DMS 273 (cell line): ENCODE results near the gene SEPHS1.
"Not testable (repeated sequence)": the region's sequence is repeated elsewhere in the genome, so short reads cannot be mapped to it uniquely, and the experiment has no call there.

Experiments
- DNase-seq: peaks from one replicate; lab custom pipeline; 2025; ENCODE audit not compliant: unreplicated experiment; lab: John Stamatoyannopoulos, UW

SEPHS1 gene

DNA sequence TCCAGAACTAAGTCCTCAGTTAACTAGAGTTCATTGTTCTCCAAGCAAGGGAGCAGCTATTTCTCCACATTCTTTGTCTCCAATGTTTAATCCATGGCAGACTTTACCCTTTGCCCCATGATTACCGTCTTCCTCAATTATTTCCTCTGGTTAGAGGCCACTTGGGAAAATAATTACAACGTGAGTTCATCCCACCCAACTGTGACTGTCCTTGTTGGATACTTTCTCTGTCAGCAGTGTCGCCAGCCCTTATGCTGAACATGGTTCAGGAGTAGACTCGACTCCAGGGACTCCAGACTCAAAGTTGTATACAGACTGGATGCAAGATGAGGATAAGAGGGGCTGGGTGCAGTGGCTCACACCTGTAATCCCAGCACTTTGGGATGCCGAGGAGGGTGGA lies 17.1 kb upstream of the SEPHS1 start:
- DNase-seq, result no peak

DNA sequence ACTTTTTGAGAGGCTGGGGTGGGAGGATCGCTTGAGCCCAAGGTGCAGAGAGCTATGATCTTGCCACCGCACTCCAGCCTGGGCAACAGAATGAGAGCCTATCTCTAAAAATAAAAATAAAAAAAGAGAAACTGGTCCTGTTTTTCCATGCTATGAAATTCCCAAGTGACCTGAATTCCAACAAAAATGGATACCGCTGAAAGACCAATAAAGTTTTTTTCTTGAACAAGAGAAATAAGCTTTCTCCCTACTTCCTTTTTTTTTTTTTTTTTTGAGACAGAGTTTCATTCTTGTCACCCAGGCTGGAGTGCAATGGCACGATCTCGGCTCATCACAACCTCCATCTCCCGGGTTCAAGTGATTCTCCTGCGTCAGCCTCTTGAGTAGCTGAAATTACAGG lies 12.5 kb upstream of the SEPHS1 start:
- DNase-seq, result no peak

DNA sequence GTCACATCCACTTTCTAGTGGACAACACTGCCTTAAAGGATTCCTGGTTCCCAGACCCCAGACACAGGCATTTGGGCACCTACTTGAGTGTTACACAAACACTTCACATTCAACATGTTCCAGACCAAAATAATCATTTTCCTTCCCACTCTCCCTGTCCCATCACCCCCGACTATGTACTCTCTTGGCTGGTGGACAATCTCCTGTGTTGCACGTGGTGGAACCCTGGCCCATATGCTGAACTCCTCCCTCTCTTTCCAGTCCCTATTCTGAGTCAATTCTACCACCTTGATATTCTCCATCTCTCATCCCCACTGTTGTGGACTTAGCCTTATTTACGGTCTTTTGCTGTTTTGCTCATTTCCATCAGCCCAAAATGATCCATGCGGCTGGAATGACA lies 8.3 kb upstream of the SEPHS1 start:
- no peak for DNase-seq

DNA sequence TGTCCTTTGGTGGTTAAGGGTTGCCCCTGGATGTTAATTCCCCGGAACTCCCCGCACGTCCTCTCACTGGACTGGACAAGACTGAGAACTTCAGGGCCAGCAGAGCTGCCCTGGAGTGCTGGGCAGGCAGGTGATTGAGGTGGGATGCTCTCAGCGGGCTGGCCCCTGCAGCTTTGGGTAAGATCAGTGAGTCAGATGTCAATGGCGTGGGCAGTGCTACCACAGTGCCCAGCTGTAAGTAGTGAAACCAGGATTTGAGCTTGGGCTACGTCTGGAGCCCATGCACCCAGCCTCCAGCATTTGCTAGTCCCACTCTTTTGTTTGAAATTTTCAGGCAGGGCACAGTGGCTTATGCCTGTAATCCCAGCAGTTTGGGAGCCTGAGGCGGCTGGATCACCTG lies 6.7 kb upstream of the SEPHS1 start:
- DNase-seq, result no peak

DNA sequence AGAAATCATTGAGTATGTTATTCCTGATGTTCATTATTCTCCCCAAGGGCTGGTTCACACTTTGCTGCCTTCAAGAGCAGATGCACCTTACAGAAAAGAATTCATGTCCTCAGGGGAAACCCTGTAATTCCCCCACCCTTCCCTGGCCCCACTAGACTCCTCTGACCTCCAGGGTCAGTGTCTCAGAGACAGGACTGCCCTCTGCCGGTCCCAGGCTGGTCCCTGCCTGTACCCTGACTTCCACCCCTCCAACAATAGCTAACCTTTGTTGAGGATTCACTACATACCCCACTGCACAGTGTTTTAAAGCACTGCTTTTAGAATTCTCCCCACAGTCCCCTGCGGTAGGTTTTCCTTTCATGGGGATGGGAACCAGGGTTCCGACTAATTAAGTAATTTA lies 4.4 kb upstream of the SEPHS1 start:
- DNase-seq, result no peak

DNA sequence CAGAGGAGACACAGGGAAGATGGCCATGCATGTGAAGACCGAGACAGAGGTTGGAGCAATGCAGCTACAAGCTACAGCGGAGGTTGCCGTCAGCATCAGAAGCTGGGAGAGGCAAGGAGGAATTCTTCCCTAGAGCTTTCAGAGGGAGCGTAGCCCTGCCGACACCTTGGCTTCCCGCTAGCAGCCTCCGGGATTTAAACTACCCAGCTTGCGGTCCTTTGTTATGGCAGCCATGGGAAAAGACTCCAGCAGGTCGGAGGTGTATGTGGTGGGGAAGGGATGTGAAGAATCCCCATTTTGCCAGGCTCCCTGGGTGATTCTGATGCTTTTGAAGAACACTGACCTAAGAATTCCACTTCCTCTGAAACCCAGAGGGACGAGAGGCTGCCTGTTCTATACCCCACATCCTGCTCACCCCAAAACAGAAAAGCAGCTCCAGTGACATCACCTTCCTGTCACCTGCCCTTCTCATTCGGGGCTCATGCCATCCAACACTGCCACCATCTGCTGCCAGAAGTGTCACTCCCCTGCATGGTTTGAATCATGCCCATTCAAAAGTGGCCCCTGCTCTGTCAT lies 3.3 kb upstream of the SEPHS1 start:
- no peak for DNase-seq

DNA sequence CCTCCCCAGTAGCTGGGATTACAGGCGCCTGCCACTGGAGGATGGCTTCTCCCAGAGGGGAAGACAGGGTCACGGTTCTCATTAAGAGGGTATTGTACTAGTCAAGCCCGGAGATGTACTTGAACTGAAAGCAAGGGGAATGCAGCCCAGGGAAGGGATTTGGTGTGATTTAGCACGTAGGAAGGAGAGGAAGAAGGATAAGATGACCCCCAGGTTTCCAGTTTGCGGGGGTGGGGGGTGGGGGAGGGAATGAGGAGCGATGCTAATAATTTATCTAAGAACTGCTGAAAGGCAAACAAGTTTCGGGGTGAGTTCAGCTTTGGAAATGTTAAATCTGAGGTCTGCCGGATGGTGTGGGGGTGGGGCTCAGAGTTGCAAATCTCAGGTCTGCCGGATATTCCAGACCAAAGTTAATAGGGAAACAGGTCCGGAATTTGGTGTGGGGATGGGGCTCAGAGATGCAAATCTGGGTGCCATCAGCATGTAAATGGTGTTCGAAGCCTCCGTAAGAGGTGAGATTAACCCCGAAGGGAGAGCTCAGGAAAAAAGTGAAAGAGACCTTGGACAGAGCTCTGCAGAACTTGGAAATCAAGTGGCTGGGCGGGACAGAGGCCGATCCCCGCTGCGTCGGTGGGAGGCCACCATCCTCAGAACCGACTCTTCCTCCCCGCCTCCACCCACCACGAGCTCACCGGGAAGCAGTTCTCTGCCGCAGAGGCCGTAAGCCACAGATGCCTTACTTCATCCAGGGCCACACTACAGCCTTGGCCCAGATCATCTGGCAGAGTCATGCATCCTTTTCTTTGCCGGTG lies 1.6 kb upstream of the SEPHS1 start:
- no peak for DNase-seq

DNA sequence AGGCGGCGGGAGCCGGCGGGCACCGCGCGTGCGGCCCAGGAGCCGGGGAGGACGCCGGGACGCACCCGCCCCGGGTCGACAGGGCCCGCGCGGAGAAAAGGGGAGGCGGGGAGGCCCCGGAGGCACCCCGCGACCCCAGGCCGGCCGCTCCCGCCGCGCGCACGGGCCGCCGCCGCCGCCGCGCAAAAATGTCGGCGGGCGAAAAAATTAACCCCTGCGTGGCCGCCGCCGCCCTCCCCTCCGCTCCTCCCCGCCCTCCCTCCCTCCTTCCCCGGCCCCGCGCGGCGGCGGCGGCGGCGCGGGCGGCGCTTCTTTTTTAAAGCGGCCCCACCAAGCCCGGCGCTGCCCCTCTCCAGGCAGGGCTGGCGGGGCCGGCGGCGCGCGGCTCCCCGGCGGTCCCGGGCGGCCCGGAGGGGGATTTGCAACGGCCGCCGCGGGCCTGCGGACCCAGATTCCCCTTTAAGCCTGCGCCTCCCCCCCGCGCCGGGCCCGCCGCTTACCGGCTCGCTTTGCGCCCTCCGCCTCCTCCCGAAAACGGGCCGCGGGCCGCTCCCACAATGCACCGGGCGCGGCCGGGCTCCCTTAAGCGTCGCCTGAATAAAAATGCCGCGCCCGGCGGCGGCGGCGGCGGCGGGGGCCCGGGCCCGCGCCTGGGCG lies 465 bp downstream of the SEPHS1 start:
- peak; percentile 92 for DNase-seq

DNA sequence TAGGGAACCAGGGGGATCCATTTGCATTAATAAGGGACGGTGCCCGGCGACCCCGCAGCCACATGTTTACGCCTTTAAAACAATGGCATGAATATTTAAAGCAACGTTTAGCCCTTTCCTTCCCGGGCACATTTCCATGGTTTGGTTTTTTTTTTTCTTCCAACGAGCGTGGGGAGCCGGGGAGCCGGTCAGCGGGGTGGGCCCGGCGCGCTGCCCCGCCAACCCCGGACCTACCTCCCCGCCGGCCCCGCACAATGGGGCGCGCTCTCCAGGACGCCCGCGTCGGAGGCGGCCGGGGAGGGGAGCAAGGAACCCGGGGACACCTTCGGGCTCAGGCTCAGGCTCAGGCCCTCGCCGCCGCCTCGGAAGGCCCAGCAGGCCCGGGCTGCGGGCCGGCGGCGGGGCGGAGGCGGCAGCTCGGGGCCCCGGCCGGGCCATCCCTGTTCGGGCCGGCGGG lies 1.0 kb downstream of the SEPHS1 start:
- peak; percentile 60 for DNase-seq

DNA sequence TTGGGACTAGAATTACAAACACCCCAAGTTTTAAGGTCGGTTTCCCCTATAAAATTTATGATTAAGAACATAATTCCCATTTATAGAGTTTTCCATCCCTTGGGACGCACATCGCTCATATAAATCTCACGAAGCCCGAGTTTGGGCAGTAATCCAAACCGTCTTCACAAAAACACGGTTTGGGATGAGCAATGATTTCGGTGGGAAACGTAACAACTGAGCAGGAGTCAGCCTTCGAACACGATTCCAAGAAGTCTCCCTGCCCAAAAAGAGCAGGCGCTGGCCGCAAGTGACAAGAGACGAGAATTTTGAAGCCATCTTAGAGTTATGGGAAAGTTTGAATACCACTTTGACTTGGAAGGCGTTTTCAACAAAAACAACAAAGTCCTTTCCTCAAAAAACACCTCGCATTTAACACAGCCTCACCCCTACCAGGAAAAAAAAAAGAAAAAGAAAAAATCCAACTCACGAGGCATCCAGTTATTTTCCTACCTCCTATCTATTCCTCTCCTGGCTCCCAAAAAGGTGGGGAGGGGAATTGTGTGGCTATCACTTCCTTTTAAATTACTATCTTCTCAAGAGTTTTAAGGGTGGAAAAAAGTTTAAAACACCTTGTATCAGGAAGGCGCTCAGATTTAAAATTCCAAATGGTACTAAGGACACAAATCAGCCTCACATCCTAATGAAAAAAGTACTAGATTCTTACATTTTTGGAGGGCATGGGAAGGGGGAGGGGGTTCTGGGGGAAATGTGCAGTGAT lies 1.6 kb downstream of the SEPHS1 start:
- DNase-seq, result peak; percentile 50

DNA sequence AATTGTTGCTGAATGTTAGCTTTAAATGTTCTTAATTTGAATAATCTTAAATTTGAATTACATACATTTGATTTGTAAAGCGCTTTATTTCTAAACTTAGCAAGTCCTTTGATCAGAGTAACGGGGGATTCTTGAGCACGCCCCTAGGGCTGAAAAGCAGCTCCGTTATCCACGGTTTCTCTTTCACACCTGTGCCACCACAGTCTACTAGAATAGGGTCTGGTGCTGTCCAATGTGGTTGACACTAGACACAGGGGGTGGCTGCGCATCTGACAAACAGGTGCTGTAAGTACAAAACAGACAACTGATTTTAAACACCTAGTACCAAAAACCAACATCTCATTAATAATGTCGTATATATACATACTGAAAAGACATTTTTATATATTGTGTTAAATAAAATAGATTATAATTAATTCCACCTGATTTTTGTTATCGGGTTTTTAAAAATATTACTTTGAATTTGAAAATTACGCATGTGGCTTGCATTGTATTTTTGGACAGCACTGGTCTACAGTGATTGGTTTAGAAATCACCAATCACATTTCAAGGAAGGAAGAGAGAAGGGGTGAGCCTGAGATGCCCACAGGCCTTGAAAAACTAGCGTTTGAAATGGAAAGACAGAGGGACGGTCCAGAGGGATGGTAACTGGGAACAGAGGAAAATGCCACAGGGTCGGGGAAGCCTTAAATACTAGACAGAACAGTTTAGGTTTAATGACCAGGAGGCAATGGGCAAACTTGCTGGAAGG lies 7.3 kb downstream of the SEPHS1 start:
- no peak for DNase-seq

DNA sequence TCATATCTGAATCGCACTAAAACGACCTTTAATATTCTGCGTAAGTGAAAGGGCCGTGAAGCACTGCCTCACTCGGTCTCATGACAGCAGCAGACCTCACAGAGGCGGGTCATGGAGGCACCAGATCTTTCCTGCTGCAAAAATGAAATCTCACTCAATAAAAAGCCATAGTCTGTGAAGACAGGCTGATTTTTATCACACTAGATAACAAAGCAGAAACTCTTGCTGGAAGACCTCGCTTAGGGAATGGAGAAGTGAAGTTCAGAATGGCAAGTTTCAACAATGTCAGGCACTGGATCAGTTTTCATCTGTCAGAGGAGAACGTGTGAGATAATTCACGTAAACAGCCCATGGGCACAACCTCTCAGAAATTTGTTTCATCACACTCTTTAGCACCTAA lies 8.0 kb downstream of the SEPHS1 start:
- no peak for DNase-seq

DNA sequence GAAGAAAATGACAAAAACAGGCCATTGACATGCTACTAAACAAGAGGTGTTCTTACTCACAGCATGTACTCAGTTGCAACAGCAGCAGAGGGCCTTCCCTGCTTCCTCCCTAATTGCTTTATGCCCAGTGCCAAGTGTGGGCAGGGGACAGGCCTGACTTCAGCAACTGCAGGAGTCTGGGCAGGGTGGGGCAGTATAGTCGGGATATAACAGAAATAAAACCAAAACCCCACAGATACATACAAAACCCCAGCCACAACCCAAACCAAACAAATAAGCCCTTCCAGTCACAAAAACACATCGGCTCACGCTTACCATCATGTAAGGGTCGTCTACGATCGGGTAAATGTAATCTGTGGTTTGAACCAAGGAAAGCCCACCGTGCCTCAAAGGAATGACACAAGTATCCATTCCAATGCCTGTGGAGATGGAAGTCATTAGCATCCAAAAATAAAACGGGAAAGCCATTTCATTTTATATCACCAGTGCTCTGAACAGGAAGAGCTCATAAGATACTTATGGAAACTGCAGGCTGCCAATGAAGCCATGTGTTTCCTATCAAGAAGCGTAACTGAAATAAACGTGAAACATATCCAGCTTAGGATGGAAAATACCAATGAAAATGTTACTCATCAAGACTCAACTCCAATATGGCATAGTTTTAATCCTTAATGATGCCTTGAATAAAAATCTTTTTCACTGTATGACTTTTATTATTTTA lies 9.5 kb downstream of the SEPHS1 start:
- no peak for DNase-seq

DNA sequence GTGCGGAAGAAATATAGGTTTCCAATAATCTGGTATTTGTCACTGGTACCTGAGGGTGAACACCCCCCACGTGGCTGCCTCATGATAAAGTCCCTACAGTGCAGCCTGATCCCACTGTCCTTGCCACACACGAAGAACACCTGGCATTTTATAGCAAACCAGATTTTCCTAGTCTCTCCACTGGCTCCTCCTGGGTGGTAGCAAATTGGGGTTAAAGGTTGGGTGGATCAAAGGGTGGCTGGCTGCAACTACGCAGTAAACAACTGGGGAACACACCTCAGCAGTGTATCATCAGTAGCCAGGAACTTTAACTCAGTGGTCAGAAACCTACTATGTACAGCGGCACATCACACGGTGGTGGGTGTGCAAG lies 10.3 kb downstream of the SEPHS1 start:
- DNase-seq, result no peak

DNA sequence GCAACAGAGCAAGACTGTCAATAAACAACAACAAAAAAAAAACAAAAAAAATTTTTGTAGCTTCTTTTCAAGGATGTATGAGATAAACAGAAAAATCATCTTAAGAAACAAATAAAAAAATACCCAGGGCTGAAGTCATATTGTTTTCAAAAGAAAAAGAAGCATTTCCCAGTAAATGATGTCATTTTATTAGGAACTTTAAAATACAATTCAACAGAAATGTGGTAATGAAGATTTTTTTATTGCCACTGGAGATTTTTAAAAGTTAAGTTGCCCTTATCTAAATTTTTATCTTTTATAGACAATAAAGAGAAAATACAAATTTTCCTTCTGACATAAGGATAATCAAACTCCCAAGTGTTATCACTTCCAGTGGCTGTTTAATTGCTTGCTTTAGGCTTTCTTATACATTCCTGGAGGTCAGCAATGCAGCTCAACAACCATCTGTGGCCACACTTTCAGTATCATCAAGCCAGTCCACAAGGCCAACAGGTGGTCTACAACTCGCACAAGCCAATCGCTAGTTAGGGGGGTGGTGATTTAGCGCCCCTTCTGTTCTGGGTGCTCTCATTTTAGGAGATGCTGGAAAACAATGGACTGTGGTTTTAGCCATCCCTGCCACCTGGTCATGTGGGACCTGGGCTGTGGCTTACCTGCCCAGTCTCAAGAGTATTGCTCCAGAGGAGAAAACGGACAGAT lies 10.8 kb downstream of the SEPHS1 start:
- DNase-seq, result peak; percentile 26

DNA sequence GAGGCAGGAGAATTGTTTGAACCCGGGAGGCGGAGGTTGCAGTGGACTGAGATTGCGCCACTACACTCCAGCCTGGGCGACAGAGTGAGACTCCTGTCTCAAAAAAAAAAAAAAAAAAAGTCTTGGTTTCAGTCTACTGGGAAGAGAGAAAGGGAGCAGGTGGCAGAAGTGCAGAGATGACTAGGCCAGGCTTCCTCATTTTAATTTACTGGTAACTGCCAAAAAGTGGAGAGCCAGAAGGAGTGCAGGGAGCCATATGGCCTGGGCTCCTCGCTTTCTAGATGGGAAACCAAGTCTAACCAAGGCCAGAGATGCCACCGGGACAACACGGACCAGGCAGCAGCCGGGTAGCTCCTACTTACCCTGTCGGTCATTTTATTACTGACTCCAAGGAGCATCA lies 12.2 kb downstream of the SEPHS1 start:
- DNase-seq, result peak; percentile 80

DNA sequence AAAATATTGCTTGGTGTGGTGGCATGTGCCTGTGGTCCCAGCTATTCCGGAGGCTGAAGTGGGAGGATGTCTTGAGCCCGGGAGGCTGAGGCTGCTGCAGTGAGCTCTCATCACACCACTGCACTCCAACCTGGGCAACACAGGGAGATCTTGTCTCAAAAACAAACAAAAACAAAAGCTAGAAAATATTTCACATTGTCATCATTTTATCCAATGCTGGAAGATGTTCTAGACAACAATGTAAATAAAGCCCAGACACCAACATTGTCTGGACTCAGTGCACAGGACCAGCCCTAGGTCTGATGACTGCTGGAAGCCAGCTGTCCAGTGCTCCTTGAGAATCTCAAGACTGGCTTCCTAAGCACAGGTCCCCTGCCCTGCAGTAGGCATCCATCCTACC lies 13.5 kb downstream of the SEPHS1 start:
- DNase-seq, result no peak

DNA sequence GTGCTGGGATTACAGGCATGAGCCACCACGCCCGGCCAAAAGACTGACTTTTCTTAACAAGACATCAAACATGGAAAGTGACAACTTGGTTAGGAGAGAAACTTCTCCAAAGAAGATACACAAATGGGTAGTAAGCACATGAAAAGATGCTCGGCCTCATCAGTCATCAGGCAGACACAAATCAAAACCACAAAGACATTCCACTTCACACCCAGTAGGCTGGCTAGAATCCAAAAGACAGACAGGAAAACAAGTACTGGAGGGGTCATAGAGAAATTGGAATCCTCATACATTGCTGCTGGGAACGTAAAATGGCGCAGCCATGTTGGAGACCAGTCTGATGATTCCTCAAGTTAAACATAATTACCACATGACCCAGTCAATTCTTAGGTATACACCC lies 16.4 kb downstream of the SEPHS1 start:
- DNase-seq, result no peak

DNA sequence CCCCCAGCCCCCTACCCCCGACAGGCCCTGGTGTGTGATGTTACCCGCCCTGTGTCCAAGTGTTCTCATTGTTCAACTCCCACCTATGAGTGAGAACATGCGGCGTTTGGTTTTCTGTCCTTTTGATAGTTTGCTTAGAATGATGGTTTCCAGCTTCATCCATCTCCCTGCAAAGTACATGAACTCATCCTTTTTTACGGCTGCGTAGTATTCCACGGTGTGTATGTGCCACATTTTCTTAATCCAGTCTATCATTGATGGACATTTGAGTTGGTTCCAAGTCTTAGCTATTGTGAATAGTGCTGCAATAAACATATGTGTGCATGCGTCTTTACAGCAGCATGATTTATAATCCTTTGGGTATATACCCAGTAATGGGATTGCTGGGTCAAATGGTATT lies 17.1 kb downstream of the SEPHS1 start:
- not testable (repeated sequence) for DNase-seq

DNA sequence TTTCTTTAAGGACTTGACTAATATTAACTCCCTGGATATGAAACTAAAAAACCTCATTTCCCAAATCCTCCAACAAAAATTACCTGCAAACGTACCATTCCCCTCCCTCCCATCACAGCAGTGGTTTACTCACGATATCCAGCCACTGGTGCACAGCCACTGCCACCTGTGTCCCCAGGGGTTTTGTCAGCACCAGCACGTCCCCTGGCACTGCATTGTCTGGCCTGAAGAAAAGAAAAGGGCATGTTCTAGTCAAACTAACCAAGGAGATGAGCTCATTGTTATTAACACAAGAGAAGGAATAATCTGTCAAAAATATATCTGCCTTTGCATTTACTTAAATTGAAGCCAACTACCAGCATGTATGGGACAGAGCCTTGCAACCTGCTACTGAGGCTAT lies 18.5 kb downstream of the SEPHS1 start:
- no peak for DNase-seq
